GM06990 (cell line): ENCODE data around the gene KLHDC7A.

Source experiments
- DNase-seq: peaks from one replicate; pipeline ENCODE4 v3.0.0-alpha.2; 2011; ENCODE audit not compliant: insufficient read length; ENCODE audit errors: extremely low read depth
- H3K27me3 ChIP-seq: replicated peaks from 2 replicates; pipeline ENCODE4 v1.6.0; 2011; ENCODE audit warnings: low read length; ENCODE audit not compliant: control insufficient read depth, insufficient read depth
- H3K36me3 ChIP-seq: 2 replicates; pipeline ENCODE4 v1.5.1; 2011; ENCODE audit warnings: low read length; ENCODE audit not compliant: control insufficient read depth, insufficient read depth
- H3K4me3 ChIP-seq: replicated peaks from 2 replicates; pipeline ENCODE4 v1.5.1; 2011; ENCODE audit warnings: low read depth, mild to moderate bottlenecking, control low read depth, low read length
- CTCF ChIP-seq: IDR thresholded peaks from 2 replicates; pipeline ENCODE4 v1.5.1; 2011; ENCODE audit warnings: low read length, control low read depth, mild to moderate bottlenecking, inconsistent platforms; ENCODE audit not compliant: insufficient read depth, poor library complexity, severe bottlenecking

The KLHDC7A gene

GRCh38 chr1:18480315-18481189 lies at the start of gene KLHDC7A:
Gene KLHDC7A, plus strand, starts transcription at chr1:18480930. Its CDS starts 52 bp downstream, at chr1:18480982.
- no peak for DNase-seq
- no peaks in the 10 kb centered on the region for H3K27me3 ChIP-seq
- no peak for TF ChIP-seq CTCF
- no peaks in the 10 kb centered on the region for H3K36me3 ChIP-seq
- H3K4me3 ChIP-seq: no peak within 1 kb of the TSS

GRCh38 chr1:18434041-18434440 lies 46.7 kb upstream of the KLHDC7A start:
- H3K27me3 ChIP-seq: no peaks in the 10 kb centered on the region
- no peak for TF ChIP-seq CTCF
- no peak for DNase-seq
- no peak overlapping the region for H3K4me3 ChIP-seq
- no peaks in the 10 kb centered on the region for H3K36me3 ChIP-seq

GRCh38 chr1:18440385-18441226 lies 40.1 kb upstream of the KLHDC7A start:
- H3K27me3 ChIP-seq: peaks cover 1% of the 10 kb centered on the region
- H3K4me3 ChIP-seq: no peak overlapping the region
- no peak for DNase-seq
- no peaks in the 10 kb centered on the region for H3K36me3 ChIP-seq
- TF ChIP-seq CTCF: no peak

GRCh38 chr1:18443587-18444520 lies 36.9 kb upstream of the KLHDC7A start:
- no peaks in the 10 kb centered on the region for H3K36me3 ChIP-seq

More at GRCh38 chr1:18443587-18444520, 36.9 kb upstream of the KLHDC7A start:
- DNase-seq: no peak
- TF ChIP-seq CTCF: no peak
- peaks cover 1% of the 10 kb centered on the region for H3K27me3 ChIP-seq
- no peak overlapping the region for H3K4me3 ChIP-seq
